Measurements from ENCODE around the gene GGA3.
A peak's percentile ranks its signal among the peaks of the same experiment; 100 is the strongest.

GGA3 gene

GRCh38 chr17:75244133-75244866 lies 17.1 kb downstream of the GGA3 start:
- DNase-seq, result no peak

- DNase-seq, result no peak
These were observed 18.9 kb downstream of the GGA3 start for GRCh38 chr17:75242461-75243042.

GRCh38 chr17:75241996-75242460 lies 19.4 kb downstream of the GGA3 start:
- DNase-seq, result no peak

- DNase-seq, result no peak
These were observed 19.9 kb downstream of the GGA3 start for GRCh38 chr17:75241502-75241901.

- no peak for DNase-seq
These were observed 20.3 kb downstream of the GGA3 start for GRCh38 chr17:75241143-75241430.

GRCh38 chr17:75240394-75241142 lies 20.8 kb downstream of the GGA3 start:
- DNase-seq, result peak; percentile 70

GRCh38 chr17:75239778-75240393 lies 21.5 kb downstream of the GGA3 start:
- no peak for DNase-seq

GRCh38 chr17:75239214-75239613 lies 22.2 kb downstream of the GGA3 start:
- no peak for DNase-seq

- DNase-seq, result peak; percentile 10
These were observed 22.7 kb downstream of the GGA3 start for GRCh38 chr17:75238684-75239191.

GRCh38 chr17:75238020-75238580 lies 23.3 kb downstream of the GGA3 start:
- DNase-seq, result no peak

GRCh38 chr17:75237100-75238014 lies 24.0 kb downstream of the GGA3 start:
- no peak for DNase-seq

- no peak for DNase-seq
These were observed 28.6 kb downstream of the GGA3 start for GRCh38 chr17:75232786-75233185.

- no peak for DNase-seq
These were observed 29.5 kb downstream of the GGA3 start for GRCh38 chr17:75231741-75232464.

GRCh38 chr17:75231071-75231470 lies 30.3 kb downstream of the GGA3 start:
- DNase-seq, result no peak

GRCh38 chr17:75228847-75229246 lies 32.6 kb downstream of the GGA3 start:
- DNase-seq, result no peak

GRCh38 chr17:75228305-75228704 lies 33.1 kb downstream of the GGA3 start:
- no peak for DNase-seq

GRCh38 chr17:75227729-75228128 lies 33.7 kb downstream of the GGA3 start:
- DNase-seq, result no peak

- no peak for DNase-seq
These were observed 36.4 kb downstream of the GGA3 start for GRCh38 chr17:75225016-75225415.

GRCh38 chr17:75219815-75220214 lies 41.6 kb downstream of the GGA3 start:
- DNase-seq, result no peak

GRCh38 chr17:75218131-75218530 lies 43.3 kb downstream of the GGA3 start:
- no peak for DNase-seq

GRCh38 chr17:75209061-75209460 lies 52.3 kb downstream of the GGA3 start:
- no peak for DNase-seq

Data from NCI-H2107 (cell line).